NB4 (cell line): ENCODE results near the gene TPH1.
"Not testable (repeated sequence)": the region's sequence is repeated elsewhere in the genome, so short reads cannot be mapped to it uniquely, and the experiment has no call there.

Experiments
- DNase-seq: peaks from one replicate; pipeline ENCODE4 v3.0.0; 2010; ENCODE audit warnings: low read depth
- H3K4me3 ChIP-seq: one replicate; pipeline ENCODE4 v1.5.1; 2011; ENCODE audit warnings: mild to moderate bottlenecking, low read depth, low read length, moderate library complexity
- MYC ChIP-seq: IDR thresholded peaks from 2 replicates; pipeline ENCODE4 v1.6.1; 2011; ENCODE audit warnings: low read depth, low read length
- POLR2A ChIP-seq: IDR thresholded peaks from 2 replicates; pipeline ENCODE4 v1.6.1; 2011; ENCODE audit warnings: mild to moderate bottlenecking; ENCODE audit not compliant: insufficient read length; ENCODE audit errors: extremely low read depth
- TF ChIP-seq, protein P1 (sequence below): IDR thresholded peaks from one replicate; pipeline ENCODE4 v1.5.1; 2012; ENCODE audit warnings: low read depth, low read length
- TF ChIP-seq, protein P2 (sequence below): IDR thresholded peaks from 2 replicates; pipeline ENCODE4 v1.6.1; 2011; ENCODE audit warnings: low read depth, low read length

TPH1 gene

DNA sequence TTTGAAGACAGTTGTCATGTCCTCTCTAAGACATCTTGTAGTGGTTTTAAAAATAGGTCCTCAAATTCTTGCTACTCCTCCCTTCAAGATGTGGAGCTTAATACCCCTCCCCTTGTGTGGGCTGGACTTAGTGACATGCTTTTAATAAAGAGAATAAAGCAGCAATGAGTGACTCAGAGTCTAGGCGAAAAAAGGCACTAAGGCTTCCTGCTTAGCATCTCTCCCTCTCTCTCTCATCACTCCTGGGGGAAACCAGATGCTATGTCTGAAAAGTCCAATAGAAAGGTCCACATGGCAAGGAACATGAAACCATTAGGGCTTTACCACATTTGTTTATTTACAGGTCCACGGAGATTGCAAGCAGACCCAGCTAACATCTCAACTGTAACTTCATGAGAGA, 44.9 kb downstream of the TPH1 start:
- TF ChIP-seq POLR2A, result no peak
- no peak for TF ChIP-seq MYC
- TF ChIP-seq, protein P1, sequence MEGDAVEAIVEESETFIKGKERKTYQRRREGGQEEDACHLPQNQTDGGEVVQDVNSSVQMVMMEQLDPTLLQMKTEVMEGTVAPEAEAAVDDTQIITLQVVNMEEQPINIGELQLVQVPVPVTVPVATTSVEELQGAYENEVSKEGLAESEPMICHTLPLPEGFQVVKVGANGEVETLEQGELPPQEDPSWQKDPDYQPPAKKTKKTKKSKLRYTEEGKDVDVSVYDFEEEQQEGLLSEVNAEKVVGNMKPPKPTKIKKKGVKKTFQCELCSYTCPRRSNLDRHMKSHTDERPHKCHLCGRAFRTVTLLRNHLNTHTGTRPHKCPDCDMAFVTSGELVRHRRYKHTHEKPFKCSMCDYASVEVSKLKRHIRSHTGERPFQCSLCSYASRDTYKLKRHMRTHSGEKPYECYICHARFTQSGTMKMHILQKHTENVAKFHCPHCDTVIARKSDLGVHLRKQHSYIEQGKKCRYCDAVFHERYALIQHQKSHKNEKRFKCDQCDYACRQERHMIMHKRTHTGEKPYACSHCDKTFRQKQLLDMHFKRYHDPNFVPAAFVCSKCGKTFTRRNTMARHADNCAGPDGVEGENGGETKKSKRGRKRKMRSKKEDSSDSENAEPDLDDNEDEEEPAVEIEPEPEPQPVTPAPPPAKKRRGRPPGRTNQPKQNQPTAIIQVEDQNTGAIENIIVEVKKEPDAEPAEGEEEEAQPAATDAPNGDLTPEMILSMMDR, result no peak
- TF ChIP-seq, protein P2, sequence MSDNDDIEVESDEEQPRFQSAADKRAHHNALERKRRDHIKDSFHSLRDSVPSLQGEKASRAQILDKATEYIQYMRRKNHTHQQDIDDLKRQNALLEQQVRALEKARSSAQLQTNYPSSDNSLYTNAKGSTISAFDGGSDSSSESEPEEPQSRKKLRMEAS, result no peak
- no peak overlapping the region for H3K4me3 ChIP-seq
- DNase-seq, result no peak

DNA sequence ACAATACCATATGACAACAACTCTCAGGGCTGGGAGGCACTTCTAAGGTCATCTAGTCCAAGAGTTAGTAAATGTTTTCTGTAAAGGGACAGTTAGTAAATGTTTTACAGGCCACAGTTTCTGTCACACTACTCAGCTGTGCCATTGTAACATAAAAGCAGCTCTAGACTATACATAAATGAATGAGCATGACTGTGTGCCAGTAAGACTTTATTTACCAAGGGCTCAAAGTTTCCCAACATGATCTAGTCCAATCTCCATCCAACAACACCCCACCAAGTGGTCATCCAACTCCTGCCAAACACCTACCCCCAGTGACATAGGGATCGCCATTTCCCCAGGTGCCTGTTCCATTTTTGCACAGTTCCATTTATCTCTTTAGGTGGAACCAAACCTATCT, 45.3 kb downstream of the TPH1 start:
- DNase-seq, result no peak
- no peak overlapping the region for H3K4me3 ChIP-seq
- TF ChIP-seq, protein P2, result no peak
- no peak for TF ChIP-seq POLR2A
- TF ChIP-seq MYC, result no peak
- TF ChIP-seq, protein P1, result no peak

DNA sequence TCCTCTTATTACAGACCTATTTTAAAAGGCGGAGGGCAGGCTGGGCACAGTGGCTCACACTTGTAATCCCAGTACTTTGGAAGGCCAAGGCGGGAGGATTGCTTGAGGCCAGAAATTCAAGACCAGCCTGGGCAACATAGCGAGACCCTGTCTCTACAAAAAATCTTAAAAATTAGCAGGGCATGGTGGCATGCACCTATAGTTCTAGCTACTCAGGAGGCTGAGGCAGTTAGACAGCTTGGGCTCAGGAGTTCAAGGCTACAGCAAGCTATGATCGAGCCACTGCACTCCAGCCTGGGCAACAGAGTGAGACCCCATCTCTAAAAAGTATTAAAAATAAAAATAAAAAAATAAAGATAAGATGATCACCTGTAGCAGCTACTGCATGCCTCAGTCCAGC, 45.9 kb downstream of the TPH1 start:
- DNase-seq, H3K4me3 ChIP-seq: not testable (repeated sequence)
